Placental epithelial cell (primary cell): ENCODE data around the gene TRIM27. TPM values are rescaled to one million over a fixed set of nuclear protein-coding genes. Genes with fewer than 3 reads are reported as not detected.

Experiments
- small RNA-seq: library from RNA; depleted of rRNA; stranded (forward); fragments of <200 nt; gene quantifications from one replicate; pipeline ENCODE3, GENCODE V24; 2012
- total RNA-seq: library from RNA; depleted of rRNA; stranded (reverse); fragments of >200 nt; gene quantifications from 2 replicates; pipeline ENCODE4 v1.2.3, GENCODE V29; 2012

TRIM27 gene
- 52.8 and 61.6 TPM in 2 replicates for total RNA-seq

GRCh38 chr6:28923318-28924102 lies at the start of gene TRIM27:
Gene TRIM27 (minus strand): TSS chr6:28923985. CDS start chr6:28923632, 353 bp downstream.

Small RNAs within 50 kb of the gene (small RNA-seq; reads per million reads assigned to genes)
- not detected for gene RNU6-930P

Other genes starting within 250 kb of the TRIM27 start
- 1.6 and 2.4 TPM in 2 replicates for gene ZNF311, start 81.3 kb upstream of the TRIM27 start, total RNA-seq
- gene OR2W1, start 121.2 kb upstream of the TRIM27 start, total RNA-seq, result not detected in 2 replicates
- not detected in 2 replicates for gene OR2B3, start 163.3 kb upstream of the TRIM27 start, total RNA-seq
- not detected in 2 replicates for gene OR2J1, start 175.5 kb upstream of the TRIM27 start, total RNA-seq
- not detected in 2 replicates for gene OR2J3, start 184.1 kb upstream of the TRIM27 start, total RNA-seq
- not detected in 2 replicates for gene OR2J2, start 246.9 kb upstream of the TRIM27 start, total RNA-seq